HG03175 (cell line): ENCODE data around the gene DLG5.

ENCODE experiments used
- ATAC-seq: cut with Tn5 transposase; IDR thresholded peaks from one replicate; pipeline ENCODE4 v1.9.1; 2021; ENCODE audit warnings: mild to moderate bottlenecking, moderate library complexity; ENCODE audit not compliant: unreplicated experiment

Gene DLG5

GRCh38 chr10:77926566-77927401 lies at the start of gene DLG5:
TSS of gene DLG5 (minus strand) at chr10:77926755. CDS start at chr10:77926520, 235 bp downstream.
- ATAC-seq: no peak

- ATAC-seq: no peak
These were observed 48.6 kb upstream of the DLG5 start for GRCh38 chr10:77975086-77975666.

GRCh38 chr10:77974396-77975074 lies 48.0 kb upstream of the DLG5 start:
- no peak for ATAC-seq

GRCh38 chr10:77973276-77973675 lies 46.7 kb upstream of the DLG5 start:
- no peak for ATAC-seq

GRCh38 chr10:77972148-77972547 lies 45.6 kb upstream of the DLG5 start:
- no peak for ATAC-seq

GRCh38 chr10:77971804-77972144 lies 45.2 kb upstream of the DLG5 start:
- ATAC-seq: no peak

GRCh38 chr10:77970869-77971803 lies 44.6 kb upstream of the DLG5 start:
- no peak for ATAC-seq

- ATAC-seq: no peak
These were observed 42.6 kb upstream of the DLG5 start for GRCh38 chr10:77969114-77969513.

GRCh38 chr10:77967611-77968022 lies 41.1 kb upstream of the DLG5 start:
- no peak for ATAC-seq

- no peak for ATAC-seq
These were observed 38.7 kb upstream of the DLG5 start for GRCh38 chr10:77965294-77965693.

GRCh38 chr10:77964811-77965210 lies 38.3 kb upstream of the DLG5 start:
- ATAC-seq: no peak

GRCh38 chr10:77963901-77964300 lies 37.3 kb upstream of the DLG5 start:
- no peak for ATAC-seq

- no peak for ATAC-seq
These were observed 36.0 kb upstream of the DLG5 start for GRCh38 chr10:77962350-77963146.

GRCh38 chr10:77961668-77962067 lies 35.1 kb upstream of the DLG5 start:
- ATAC-seq: no peak

- ATAC-seq: no peak
These were observed 34.3 kb upstream of the DLG5 start for GRCh38 chr10:77960829-77961329.

- ATAC-seq: no peak
These were observed 33.4 kb upstream of the DLG5 start for GRCh38 chr10:77959887-77960455.

- no peak for ATAC-seq
These were observed 32.8 kb upstream of the DLG5 start for GRCh38 chr10:77959384-77959783.

- no peak for ATAC-seq
These were observed 28.6 kb upstream of the DLG5 start for GRCh38 chr10:77955136-77955535.

- ATAC-seq: no peak
These were observed 22.6 kb upstream of the DLG5 start for GRCh38 chr10:77949167-77949566.

- ATAC-seq: no peak
These were observed 19.5 kb upstream of the DLG5 start for GRCh38 chr10:77946084-77946483.
